ENCODE measurements around the gene OR1D5. TPM values are rescaled to one million over a fixed set of nuclear protein-coding genes. Genes with fewer than 3 reads are reported as not detected.

The OR1D5 gene
- total and polyA plus RNA-seq, 2 donors (not counting 1 experiment from before 2014, with no cell fraction given), result not detected

- H3K4me3 ChIP-seq (ENCODE audit: control extremely low read depth in 1 of 5, extremely low read depth in 1 of 5, insufficient read depth in 1 of 5, low read depth in 2 of 5, low read length in 4 of 5), result no peak overlapping the region
- no peaks in the 10 kb centered on the region for H3K79me2 ChIP-seq (ENCODE audit: control insufficient read depth, insufficient read depth, low read length)
- no peaks in the 10 kb centered on the region for H3K27me3 Mint-ChIP-seq
- H3K9me3 ChIP-seq (ENCODE audit: control extremely low read depth in 1 of 3, control insufficient read depth in 2 of 3, insufficient read depth in 1 of 3, low read length in 2 of 3), result peaks cover 3 to 14% (median 4%) of the 10 kb centered on the region in 3 donors
- peaks cover 0 to 57% of the 10 kb centered on the region in 2 experiments for H3K36me3 ChIP-seq (replicated peaks in 1 of 2; ENCODE audit: control extremely low read depth in 1 of 2, control insufficient read depth in 1 of 2, extremely low read depth in 1 of 2, insufficient read depth in 2 of 2, low read length in 1 of 2)
- no peak overlapping the region for H3K27ac Mint-ChIP-seq
- CTCF ChIA-PET, result no interaction called here
- peaks cover 10% of the 10 kb centered on the region for H3K9me3 Mint-ChIP-seq (ENCODE audit: insufficient read depth)
- 96% methylated on average over 26 of the region's 31 CpGs for WGBS (ENCODE audit: insufficient coverage)
- TF ChIP-seq EZH2 (IDR thresholded peaks at IDR 0.05; ENCODE audit: borderline replicate concordance, insufficient read depth, low read depth, low read length, poor library complexity, severe bottlenecking) (no peak), CTCF (IDR thresholded peaks at IDR 0.05) (no peak)
- no peaks in the 10 kb centered on the region for H3K4me1 Mint-ChIP-seq
- H3K27ac ChIP-seq (ENCODE audit: low read length in 2 of 2), result no peak overlapping the region
- no peak overlapping the region for H3K9ac ChIP-seq (ENCODE audit: low read length)
- no peaks in the 10 kb centered on the region for H4K20me1 ChIP-seq (ENCODE audit: control insufficient read depth, insufficient read depth, low read length, poor library complexity, severe bottlenecking)
- no peak overlapping the region for H2AFZ ChIP-seq (ENCODE audit: insufficient read depth, low read depth, low read length, poor library complexity, severe bottlenecking)
- no peaks in the 10 kb centered on the region for H3K27me3 ChIP-seq (replicated peaks in 1 of 4; ENCODE audit: control extremely low read depth in 1 of 4, control insufficient read depth in 3 of 4, insufficient read depth in 4 of 4, low read length in 3 of 4)
- H3K4me1 ChIP-seq (ENCODE audit: control insufficient read depth in 2 of 2, insufficient read depth in 2 of 2, low read length in 2 of 2), result no peaks in the 10 kb centered on the region
- POLR2A ChIA-PET, result no interaction called here
- H3K4me3 Mint-ChIP-seq, result no peak overlapping the region
- ATAC-seq (ENCODE audit: low read depth), result no peak
- H3K4me2 ChIP-seq (replicated peaks; ENCODE audit: low read depth, low read length, poor library complexity, severe bottlenecking), result no peak overlapping the region
- intact Hi-C loops (cut with micrococcal nuclease), result no loop called here
- DNase-seq, result no peak
These were observed 36.3 kb downstream of the OR1D5 start for GRCh38 chr17:3026856-3027751.

All from B cell (primary cell).